CD4-positive, alpha-beta T cell treated with Interferon gamma for 1 hour (primary cell): ENCODE results near the gene SMYD5.

ENCODE experiments used
- DNase-seq: peaks from one replicate; pipeline ENCODE4 v3.0.0-alpha.2; 2020

The SMYD5 gene

GRCh38 chr2:73208258-73208657 is 5.8 kb upstream of the SMYD5 start:
- DNase-seq: no peak

DNA sequence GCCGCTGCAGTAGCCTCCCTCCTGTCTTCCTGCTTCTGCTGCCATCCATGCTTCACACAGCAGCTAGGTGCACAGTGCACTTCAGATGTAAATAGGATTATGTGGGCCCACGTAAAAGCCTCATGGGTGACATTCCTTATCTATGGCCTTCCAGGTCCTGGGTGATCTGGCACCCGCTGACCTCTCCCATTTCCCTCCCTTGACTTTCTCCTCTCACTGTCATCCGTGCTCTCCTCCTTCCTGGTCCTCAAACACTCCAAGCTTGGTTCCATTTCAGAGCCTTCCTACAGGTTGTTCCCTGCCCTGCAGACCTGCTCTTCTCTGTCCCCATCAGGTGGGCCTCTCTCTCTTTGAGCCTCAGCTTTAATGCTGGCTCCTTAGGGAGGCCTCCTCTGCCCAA is 4.0 kb upstream of the SMYD5 start:
- DNase-seq: no peak

DNA sequence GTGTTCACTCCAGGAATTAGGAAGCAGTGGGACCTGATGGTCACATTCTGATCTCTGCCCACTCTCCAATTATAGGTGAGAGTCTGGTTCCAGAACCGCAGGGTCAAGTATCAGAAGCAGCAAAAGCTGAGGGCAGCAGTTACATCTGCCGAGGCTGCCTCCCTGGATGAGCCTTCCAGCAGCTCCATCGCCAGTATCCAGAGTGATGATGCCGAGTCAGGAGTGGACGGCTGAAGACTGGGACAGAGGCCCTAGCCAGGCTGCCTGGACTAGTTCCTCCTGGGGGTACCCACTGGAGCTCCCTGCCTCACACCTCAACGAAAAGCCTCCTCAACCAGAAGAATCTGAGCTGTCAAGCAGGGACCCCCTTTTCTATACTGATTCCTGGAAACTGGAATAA is 3.3 kb upstream of the SMYD5 start:
- no peak for DNase-seq

- DNase-seq: no peak
Observed at GRCh38 chr2:73212098-73212447, 2.0 kb upstream of the SMYD5 start.

DNA sequence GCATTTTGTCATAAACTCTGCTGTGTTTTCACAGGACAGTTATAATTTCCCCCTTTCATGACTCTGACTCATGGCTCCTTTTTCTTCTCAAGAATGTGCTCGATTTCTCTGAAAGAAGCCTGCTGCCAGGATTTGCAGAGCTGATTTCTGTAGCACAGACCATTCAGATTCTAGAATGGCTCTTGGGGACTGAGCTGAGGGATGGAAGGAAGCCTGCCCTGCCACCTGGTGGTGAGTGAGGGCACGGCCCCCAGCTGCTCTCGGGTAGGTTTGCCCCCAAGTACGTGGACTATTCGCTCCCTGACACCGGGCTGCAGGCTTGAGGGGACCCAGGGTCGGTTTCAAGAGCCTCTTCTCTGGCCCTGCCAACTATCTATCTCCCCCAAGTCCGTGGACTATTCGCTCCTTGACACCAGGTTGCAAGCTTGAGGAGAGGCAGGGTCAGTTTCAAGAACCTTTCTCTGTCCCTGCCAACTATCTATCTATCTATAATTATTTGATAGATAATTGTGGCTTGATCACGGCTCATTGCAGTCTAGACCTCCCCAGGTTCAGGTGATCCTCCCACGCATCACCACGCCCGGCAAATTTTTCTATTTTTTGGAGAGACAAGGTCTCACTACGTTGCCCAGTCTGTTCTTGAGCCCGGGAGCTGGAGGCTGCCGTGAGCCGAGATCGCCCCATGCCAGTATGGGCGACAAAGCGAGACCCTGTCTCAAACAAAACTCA is 1.4 kb upstream of the SMYD5 start:
- peak; percentile 64 for DNase-seq

GRCh38 chr2:73215254-73215653 is 1.2 kb downstream of the SMYD5 start:
- DNase-seq: no peak

- DNase-seq: no peak
Observed at GRCh38 chr2:73217160-73217559, 3.1 kb downstream of the SMYD5 start.

GRCh38 chr2:73217826-73218225 is 3.8 kb downstream of the SMYD5 start:
- no peak for DNase-seq

GRCh38 chr2:73218298-73218697 is 4.3 kb downstream of the SMYD5 start:
- no peak for DNase-seq

DNA sequence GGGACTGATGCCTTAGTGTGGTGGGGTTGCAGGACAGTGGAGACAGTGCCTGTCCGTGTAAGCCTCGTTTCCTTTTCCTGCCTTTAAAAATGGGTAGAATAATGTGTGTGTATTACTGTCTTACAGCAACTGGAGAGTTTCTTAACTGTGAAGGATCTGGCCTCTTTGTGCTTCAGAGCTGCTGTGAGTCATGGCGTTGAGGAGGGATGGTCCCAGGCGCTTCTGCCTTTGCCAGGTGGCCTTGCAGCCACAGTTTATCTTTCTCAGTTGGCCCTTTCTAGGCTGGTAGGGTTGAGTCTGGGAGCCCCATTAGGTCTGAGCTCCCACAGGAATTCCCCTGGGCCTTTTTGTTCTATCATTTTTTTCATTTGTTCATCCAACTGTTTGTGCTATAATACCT is 9.8 kb downstream of the SMYD5 start:
- no peak for DNase-seq

DNA sequence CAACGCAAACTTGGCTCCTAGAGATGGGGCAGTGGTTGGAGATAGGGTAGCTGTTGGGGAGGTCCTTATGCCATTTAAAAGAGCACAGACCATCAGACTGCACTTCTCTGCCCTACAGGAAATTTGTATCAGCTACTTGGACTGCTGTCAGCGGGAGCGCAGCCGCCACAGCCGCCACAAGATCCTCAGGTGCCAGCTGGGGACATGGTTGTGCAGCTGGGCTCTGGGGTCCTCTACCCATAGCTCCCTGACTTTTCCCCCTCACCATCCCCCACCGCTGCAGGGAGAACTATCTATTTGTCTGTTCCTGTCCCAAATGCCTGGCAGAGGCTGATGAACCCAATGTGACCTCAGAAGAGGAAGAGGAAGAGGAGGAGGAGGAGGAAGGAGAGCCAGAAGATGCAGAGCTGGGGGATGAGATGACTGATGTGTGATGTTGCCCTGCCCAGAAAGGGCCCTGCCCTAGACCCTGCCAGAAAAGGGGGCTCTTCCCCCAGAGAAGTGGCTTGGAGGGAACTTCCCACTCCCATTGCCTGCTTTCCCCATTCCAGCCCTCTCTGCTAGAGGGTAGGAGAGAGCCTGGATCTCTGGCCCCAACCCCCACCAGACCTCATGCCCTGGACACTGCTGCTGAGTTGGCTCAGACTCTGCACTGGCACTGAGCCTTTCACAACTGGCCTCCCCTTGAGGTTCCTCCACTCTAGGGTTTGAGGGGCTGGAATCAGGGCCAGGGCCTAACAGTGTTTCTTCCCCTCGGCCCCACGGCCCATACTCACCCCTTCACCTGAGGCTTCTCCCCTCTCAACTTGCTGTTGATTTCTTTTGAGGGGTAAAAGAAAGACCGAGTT is 11.7 kb downstream of the SMYD5 start:
- DNase-seq: no peak

DNA sequence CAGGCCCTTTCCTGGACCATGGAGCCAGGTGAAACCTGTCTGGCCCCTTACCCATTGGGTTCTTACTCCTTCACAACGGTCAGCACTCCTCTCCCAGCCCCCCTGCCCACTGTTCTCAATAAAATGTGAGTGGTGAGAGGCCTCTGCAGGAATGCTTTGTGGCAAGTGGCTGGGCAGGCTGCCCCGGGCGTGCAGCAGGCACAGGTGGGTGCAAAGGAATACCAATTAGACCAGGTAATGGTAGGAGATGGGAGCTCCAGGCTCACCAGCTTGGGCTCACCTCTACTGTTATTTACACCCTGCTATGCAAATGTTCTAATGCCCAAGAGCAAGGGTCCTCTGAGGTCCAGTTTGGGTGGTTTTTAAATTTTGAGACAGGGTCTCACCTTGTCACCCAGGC is 13.0 kb downstream of the SMYD5 start:
- no peak for DNase-seq

GRCh38 chr2:73228631-73229030 is 14.6 kb downstream of the SMYD5 start:
- no peak for DNase-seq

GRCh38 chr2:73232403-73233153 is 18.5 kb downstream of the SMYD5 start:
- no peak for DNase-seq

- DNase-seq: peak; percentile 97
Observed at GRCh38 chr2:73233154-73233931, 19.3 kb downstream of the SMYD5 start, which contains the start of gene PRADC1. Gene PRADC1, minus strand, starts transcription at chr2:73233239. Its CDS starts 79 bp downstream, at chr2:73233160.

DNA sequence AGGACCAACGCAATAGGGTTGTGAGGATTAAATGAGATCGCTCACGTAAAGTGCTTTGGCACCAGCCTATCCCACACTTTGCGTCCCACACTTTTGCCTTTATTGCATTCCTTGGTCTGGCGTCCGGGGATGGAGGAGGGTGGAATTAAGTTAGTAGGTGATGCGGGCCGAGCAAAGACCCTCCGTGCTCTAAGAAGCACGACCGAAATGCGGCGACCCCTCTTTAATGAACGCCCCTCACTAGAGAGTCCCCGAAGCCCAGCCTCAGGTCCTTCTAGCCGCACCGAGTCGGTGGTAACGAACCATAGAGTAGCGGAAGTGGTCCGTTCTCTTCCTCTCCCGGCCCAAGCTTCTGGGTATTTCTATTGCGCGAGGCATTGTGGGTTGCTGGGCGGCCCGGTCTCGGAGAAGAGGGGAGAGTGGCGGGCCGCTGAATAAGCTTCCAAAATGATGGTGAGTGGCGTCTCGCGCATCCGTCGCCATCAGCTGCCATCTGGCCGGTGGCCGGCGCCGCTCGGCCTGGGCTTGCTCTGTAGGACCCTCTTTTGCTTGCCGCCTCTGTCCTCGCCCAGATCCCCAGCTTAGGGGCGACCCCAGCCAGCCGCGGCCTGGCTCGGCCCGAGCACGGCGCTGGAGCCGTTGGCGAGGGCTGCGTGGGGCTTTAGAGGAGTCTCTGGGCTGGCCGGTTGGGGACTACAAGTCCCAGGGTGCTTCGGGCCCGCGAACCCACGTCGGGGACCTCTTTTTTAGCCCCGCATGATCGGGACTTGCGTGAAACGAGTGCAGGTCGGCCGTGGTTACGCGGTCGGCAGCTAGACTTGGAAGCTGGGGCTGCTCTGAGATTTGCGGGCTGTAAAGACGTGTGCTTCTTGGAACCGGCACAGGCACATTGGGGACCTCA is 20.1 kb downstream of the SMYD5 start, which contains the start of gene CCT7:
CCT7 (plus strand) TSS at position 377 of the 901 bp plus-strand sequence; CDS start at position 448, 71 bp downstream.
- peak; percentile 88 for DNase-seq

GRCh38 chr2:73235315-73236028 is 21.4 kb downstream of the SMYD5 start:
- no peak for DNase-seq

- no peak for DNase-seq
Observed at GRCh38 chr2:73237168-73237567, 23.1 kb downstream of the SMYD5 start.

DNA sequence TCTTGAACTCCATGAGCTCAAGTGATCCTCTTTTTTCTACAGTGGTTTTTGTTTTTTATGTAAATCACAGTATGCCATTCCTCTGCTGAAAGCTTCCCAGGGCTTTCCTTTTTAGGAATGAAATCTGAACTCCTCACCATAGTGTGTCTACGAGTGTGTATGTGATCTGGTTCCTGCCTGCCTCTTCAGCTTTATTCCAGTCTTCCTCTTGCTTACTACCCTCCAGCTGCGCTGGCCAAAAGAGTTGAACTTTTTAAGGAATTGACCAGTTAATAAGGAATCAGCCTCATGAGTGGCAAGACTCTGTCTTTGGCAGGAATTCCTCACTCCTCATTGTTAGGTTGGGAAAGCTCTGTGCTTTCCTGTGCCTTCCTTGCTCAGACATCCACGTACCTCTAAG is 24.1 kb downstream of the SMYD5 start:
- DNase-seq: no peak

DNA sequence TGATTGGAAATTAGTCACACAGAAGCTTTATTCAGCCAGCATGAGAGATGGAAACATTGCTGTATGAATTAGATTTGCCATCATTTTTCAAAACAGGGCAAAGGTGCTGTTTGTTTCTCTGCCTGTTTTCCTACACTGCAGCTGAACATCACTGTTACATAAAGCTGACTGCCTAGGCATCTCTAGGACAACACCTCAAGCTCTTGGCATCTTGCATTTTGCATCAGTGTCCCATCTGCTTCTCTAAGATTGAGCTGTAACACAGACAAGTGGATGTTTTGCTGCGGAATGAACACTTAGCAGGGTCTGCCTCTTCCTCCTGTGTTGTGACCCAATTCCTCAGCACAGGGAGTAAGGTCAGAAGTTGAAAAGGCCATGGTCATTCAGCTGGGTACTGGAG is 24.9 kb downstream of the SMYD5 start:
- DNase-seq: no peak

DNA sequence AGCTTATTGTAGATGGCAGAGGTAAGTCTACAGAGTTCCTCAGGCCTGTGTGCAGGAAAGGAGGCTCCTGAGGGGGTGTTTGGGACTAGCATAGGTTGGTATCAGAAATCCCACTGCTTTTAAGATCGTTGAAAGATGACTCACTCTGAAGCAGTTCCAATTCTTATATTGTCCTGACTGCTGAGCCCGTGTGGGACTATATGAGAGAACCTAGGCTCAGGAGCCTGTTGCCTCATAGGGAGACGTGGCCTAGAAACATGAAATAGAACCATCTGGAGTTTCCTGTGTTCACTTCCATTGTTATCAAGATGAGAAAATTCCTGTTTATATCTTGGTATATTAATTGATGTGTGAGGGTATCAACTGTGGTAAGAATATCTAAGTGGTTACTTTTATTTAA is 25.7 kb downstream of the SMYD5 start:
- no peak for DNase-seq
